Smooth muscle cell (in vitro differentiated cells): ENCODE measurements around the gene NDUFS2. TPM values are rescaled to one million over a fixed set of nuclear protein-coding genes. Genes with fewer than 3 reads are reported as not detected.

Experiments
- DNase-seq: peaks from one replicate; lab custom pipeline; 2025; ENCODE audit not compliant: unreplicated experiment; lab: John Stamatoyannopoulos, UW
- H2AFZ ChIP-seq: fragments of 200-600 bp; sonication (generic); 2 replicates; pipeline ENCODE4 v1.6.0; 2016; ENCODE audit warnings: antibody characterized with exemption, low read depth, mild to moderate bottlenecking
- H3F3A ChIP-seq: fragments of 200-600 bp; sonication (generic); 2 replicates; pipeline ENCODE4 v1.6.0; 2017; ENCODE audit warnings: antibody characterized with exemption, low read depth
- H3K27ac ChIP-seq: fragments of 200-600 bp; sonication (generic); 2 replicates; pipeline ENCODE4 v1.5.1; 2016; ENCODE audit warnings: low read depth, mild to moderate bottlenecking
- H3K27me3 ChIP-seq: fragments of 200-600 bp; sonication (generic); 2 replicates; pipeline ENCODE4 v1.6.1; 2016; ENCODE audit warnings: low read depth, mild to moderate bottlenecking
- H3K36me3 ChIP-seq: fragments of 200-600 bp; sonication (generic); 2 replicates; pipeline ENCODE4 v1.5.1; 2016; ENCODE audit warnings: low read depth
- H3K4me1 ChIP-seq: fragments of 200-600 bp; sonication (generic); 2 replicates; pipeline ENCODE4 v1.5.1; 2016; ENCODE audit warnings: low read depth
- H3K4me2 ChIP-seq: fragments of 200-600 bp; sonication (generic); 2 replicates; pipeline ENCODE4 v1.6.0; 2016; ENCODE audit warnings: mild to moderate bottlenecking
- H3K4me3 ChIP-seq: fragments of 200-600 bp; sonication (generic); 2 replicates; pipeline ENCODE4 v1.5.1; 2016; ENCODE audit warnings: mild to moderate bottlenecking
- H3K79me2 ChIP-seq: fragments of 200-600 bp; sonication (generic); 2 replicates; pipeline ENCODE4 v1.6.0; 2016; ENCODE audit warnings: low read depth, mild to moderate bottlenecking
- H3K9ac ChIP-seq: fragments of 200-600 bp; sonication (generic); 2 replicates; pipeline ENCODE4 v1.6.0; 2016; ENCODE audit warnings: low read depth
- H3K9me3 ChIP-seq: fragments of 200-600 bp; sonication (generic); replicated peaks from 2 replicates; pipeline ENCODE4 v1.5.1; 2016; ENCODE audit warnings: low read depth
- H4K20me1 ChIP-seq: fragments of 200-600 bp; sonication (generic); 2 replicates; pipeline ENCODE4 v1.6.0; 2016; ENCODE audit warnings: low read depth
- CTCF ChIP-seq: fragments of 200-600 bp; sonication (generic); IDR thresholded peaks from 2 replicates; pipeline ENCODE4 v1.5.1; 2017; ENCODE audit warnings: borderline replicate concordance, mild to moderate bottlenecking, antibody characterized with exemption; ENCODE audit not compliant: insufficient read depth, poor library complexity, severe bottlenecking
- WGBS: methylation state at CpG from one replicate; pipeline ENCODE4 v1.1.7; 2016; ENCODE audit warnings: low lambda C conversion rate; 5-methylcytosine and 5-hydroxymethylcytosine counted together
- polyA plus RNA-seq: library from polyadenylated mRNA; unstranded; fragments of >200 nt; fragmentation: Nextera tagmentation; extraction: Ambion mirVana; gene quantifications from 2 replicates; pipeline ENCODE4 v1.2.1, GENCODE V29; 2016
- total RNA-seq: library from RNA; depleted of rRNA; stranded (reverse); fragments of >200 nt; gene quantifications from 2 replicates; pipeline ENCODE4 v1.2.3, GENCODE V29; 2014

NDUFS2 gene
- total and polyA plus RNA-seq, 2 experiments from 2014 or later = 58.1 to 139 TPM

GRCh38 chr1:161165742-161166668 lies 36.2 kb upstream of the NDUFS2 start, which contains the start of gene PPOX:
TSS of gene PPOX (plus strand) at chr1:161166426. CDS start at chr1:161166848, 422 bp downstream.
- WGBS = under 1% methylated on average over 53 of the region's 54 CpGs
- H3K4me3 ChIP-seq = peak within 1 kb of the TSS; percentile 58

DNA sequence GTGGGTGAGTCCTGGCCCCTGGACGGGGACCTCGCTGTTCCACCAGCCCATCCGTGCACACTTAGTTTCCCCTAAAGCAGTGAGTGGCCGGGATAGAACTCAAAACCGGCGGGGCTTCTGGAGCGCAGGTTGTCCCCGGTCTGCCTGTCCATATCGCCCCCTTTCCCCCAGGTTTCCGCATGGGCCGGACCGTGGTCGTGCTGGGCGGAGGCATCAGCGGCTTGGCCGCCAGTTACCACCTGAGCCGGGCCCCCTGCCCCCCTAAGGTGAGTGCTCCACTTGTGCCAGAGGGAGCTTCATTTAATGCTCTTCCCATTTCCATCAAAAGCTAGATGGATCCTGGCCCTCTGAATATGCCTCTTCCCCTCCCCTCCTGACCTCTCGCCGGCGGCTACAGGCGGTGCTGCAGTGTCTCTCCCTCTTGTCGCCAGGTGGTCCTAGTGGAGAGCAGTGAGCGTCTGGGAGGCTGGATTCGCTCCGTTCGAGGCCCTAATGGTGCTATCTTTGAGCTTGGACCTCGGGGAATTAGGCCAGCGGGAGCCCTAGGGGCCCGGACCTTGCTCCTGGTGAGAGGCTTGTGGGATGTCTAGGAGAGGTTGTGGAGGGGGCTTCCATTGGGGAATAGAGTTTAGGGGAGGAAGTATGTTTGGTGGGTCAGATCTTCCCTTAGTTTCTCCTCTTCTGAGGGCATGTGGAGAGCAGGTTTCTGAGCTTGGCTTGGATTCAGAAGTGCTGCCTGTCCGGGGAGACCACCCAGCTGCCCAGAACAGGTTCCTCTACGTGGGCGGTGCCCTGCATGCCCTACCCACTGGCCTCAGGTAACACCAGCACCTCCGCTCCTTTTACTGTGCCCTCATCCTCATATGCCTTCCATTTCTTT lies 35.3 kb upstream of the NDUFS2 start:
- H3K27ac ChIP-seq = peak overlapping the region; percentile 99
- H3F3A ChIP-seq = peaks cover 10% of the 10 kb centered on the region
- no peak for DNase-seq
- H3K79me2 ChIP-seq = no peaks in the 10 kb centered on the region
- peaks cover 11% of the 10 kb centered on the region for H3K4me1 ChIP-seq
- TF ChIP-seq CTCF = no peak
- no peaks in the 10 kb centered on the region for H3K36me3 ChIP-seq
- H4K20me1 ChIP-seq = no peaks in the 10 kb centered on the region
- 11% methylated on average over 33 of the region's 33 CpGs for WGBS
- peak overlapping the region; percentile 96 for H3K9ac ChIP-seq
- H2AFZ ChIP-seq = peak overlapping the region; percentile 43
- no peaks in the 10 kb centered on the region for H3K27me3 ChIP-seq
- peak overlapping the region; percentile 58 for H3K4me3 ChIP-seq
- H3K9me3 ChIP-seq = no peaks in the 10 kb centered on the region
- peak overlapping the region; percentile 96 for H3K4me2 ChIP-seq

More at GRCh38 chr1:161165742-161166668, 36.2 kb upstream of the NDUFS2 start, which contains the start of gene PPOX:
- H3K4me2 ChIP-seq = peak within 1 kb of the TSS; percentile 96
- peak within 1 kb of the TSS; percentile 96 for H3K9ac ChIP-seq
- H3K9me3 ChIP-seq = no peaks in the 10 kb centered on the region
- H3K4me1 ChIP-seq = peaks cover 11% of the 10 kb centered on the region
- H3K36me3 ChIP-seq = no peaks in the 10 kb centered on the region
- peaks cover 10% of the 10 kb centered on the region for H3F3A ChIP-seq
- no peaks in the 10 kb centered on the region for H3K79me2 ChIP-seq
- no peaks in the 10 kb centered on the region for H3K27me3 ChIP-seq
- peak within 1 kb of the TSS; percentile 99 for H3K27ac ChIP-seq
- peak; percentile 78 for DNase-seq
- TF ChIP-seq CTCF = peak; percentile 36
- H4K20me1 ChIP-seq = no peaks in the 10 kb centered on the region
- H2AFZ ChIP-seq = peak within 1 kb of the TSS; percentile 43

GRCh38 chr1:161168906-161169305 lies 33.3 kb upstream of the NDUFS2 start:
- Histone ChIP-seq H3F3A (peaks cover 10% of the 10 kb centered on the region), H3K27ac (no peak overlapping the region), H3K4me2 (no peak overlapping the region), H3K79me2 (no peaks in the 10 kb centered on the region), H3K4me3 (no peak overlapping the region), H2AFZ (no peak overlapping the region), H3K27me3 (no peaks in the 10 kb centered on the region), H3K36me3 (no peaks in the 10 kb centered on the region), H3K4me1 (peaks cover 11% of the 10 kb centered on the region), H4K20me1 (no peaks in the 10 kb centered on the region), H3K9me3 (no peaks in the 10 kb centered on the region), H3K9ac (no peak overlapping the region)
- WGBS = 97% methylated on average over 9 of the region's 9 CpGs
- no peak for TF ChIP-seq CTCF
- DNase-seq = no peak
